Smooth muscle cell (in vitro differentiated cells): ENCODE data around the gene SH3TC2. TPM values are rescaled to one million over a fixed set of nuclear protein-coding genes. Genes with fewer than 3 reads are reported as not detected.

Source experiments
- DNase-seq: peaks from one replicate; lab custom pipeline; 2025; ENCODE audit not compliant: unreplicated experiment; lab: John Stamatoyannopoulos, UW
- H2AFZ ChIP-seq: fragments of 200-600 bp; sonication (generic); 2 replicates; pipeline ENCODE4 v1.6.0; 2016; ENCODE audit warnings: antibody characterized with exemption, low read depth, mild to moderate bottlenecking
- H3F3A ChIP-seq: fragments of 200-600 bp; sonication (generic); 2 replicates; pipeline ENCODE4 v1.6.0; 2017; ENCODE audit warnings: antibody characterized with exemption, low read depth
- H3K27ac ChIP-seq: fragments of 200-600 bp; sonication (generic); 2 replicates; pipeline ENCODE4 v1.5.1; 2016; ENCODE audit warnings: low read depth, mild to moderate bottlenecking
- H3K27me3 ChIP-seq: fragments of 200-600 bp; sonication (generic); 2 replicates; pipeline ENCODE4 v1.6.1; 2016; ENCODE audit warnings: low read depth, mild to moderate bottlenecking
- H3K36me3 ChIP-seq: fragments of 200-600 bp; sonication (generic); 2 replicates; pipeline ENCODE4 v1.5.1; 2016; ENCODE audit warnings: low read depth
- H3K4me1 ChIP-seq: fragments of 200-600 bp; sonication (generic); 2 replicates; pipeline ENCODE4 v1.5.1; 2016; ENCODE audit warnings: low read depth
- H3K4me2 ChIP-seq: fragments of 200-600 bp; sonication (generic); 2 replicates; pipeline ENCODE4 v1.6.0; 2016; ENCODE audit warnings: mild to moderate bottlenecking
- H3K4me3 ChIP-seq: fragments of 200-600 bp; sonication (generic); 2 replicates; pipeline ENCODE4 v1.5.1; 2016; ENCODE audit warnings: mild to moderate bottlenecking
- H3K79me2 ChIP-seq: fragments of 200-600 bp; sonication (generic); 2 replicates; pipeline ENCODE4 v1.6.0; 2016; ENCODE audit warnings: low read depth, mild to moderate bottlenecking
- H3K9ac ChIP-seq: fragments of 200-600 bp; sonication (generic); 2 replicates; pipeline ENCODE4 v1.6.0; 2016; ENCODE audit warnings: low read depth
- H3K9me3 ChIP-seq: fragments of 200-600 bp; sonication (generic); replicated peaks from 2 replicates; pipeline ENCODE4 v1.5.1; 2016; ENCODE audit warnings: low read depth
- H4K20me1 ChIP-seq: fragments of 200-600 bp; sonication (generic); 2 replicates; pipeline ENCODE4 v1.6.0; 2016; ENCODE audit warnings: low read depth
- WGBS: methylation state at CpG from one replicate; pipeline ENCODE4 v1.1.7; 2016; ENCODE audit warnings: low lambda C conversion rate; 5-methylcytosine and 5-hydroxymethylcytosine counted together
- polyA plus RNA-seq: library from polyadenylated mRNA; unstranded; fragments of >200 nt; fragmentation: Nextera tagmentation; extraction: Ambion mirVana; gene quantifications from 2 replicates; pipeline ENCODE4 v1.2.1, GENCODE V29; 2016
- total RNA-seq: library from RNA; depleted of rRNA; stranded (reverse); fragments of >200 nt; gene quantifications from 2 replicates; pipeline ENCODE4 v1.2.3, GENCODE V29; 2014
- TF ChIP-seq, protein P1 (sequence below): fragments of 200-600 bp; sonication (generic); IDR thresholded peaks from 2 replicates; pipeline ENCODE4 v1.5.1; 2017; ENCODE audit warnings: borderline replicate concordance, mild to moderate bottlenecking, antibody characterized with exemption; ENCODE audit not compliant: insufficient read depth, poor library complexity, severe bottlenecking

SH3TC2 gene
- total and polyA plus RNA-seq, 2 experiments from 2014 or later: 0.31 to 0.46 TPM

DNA sequence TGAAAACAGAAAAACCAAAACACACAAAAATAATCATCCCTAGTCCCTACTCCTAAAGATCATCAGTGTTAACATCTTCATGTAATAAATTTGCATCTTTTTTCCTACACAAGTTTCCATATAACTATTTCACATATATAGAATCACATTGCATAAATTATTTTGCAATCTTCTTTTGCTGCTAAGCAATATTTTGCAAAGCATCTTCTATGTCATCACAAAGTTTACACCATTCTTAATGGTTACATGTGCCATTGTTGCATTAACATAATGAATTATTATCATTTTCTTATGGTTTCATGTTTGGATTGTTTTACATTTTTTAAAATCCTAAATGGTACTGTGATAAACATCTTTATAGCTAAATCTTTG lies 17.8 kb downstream of the SH3TC2 start:
- no peak for DNase-seq
- no peaks in the 10 kb centered on the region for H3K9me3 ChIP-seq
- no peaks in the 10 kb centered on the region for H4K20me1 ChIP-seq
- H3K4me2 ChIP-seq: no peak overlapping the region
- H2AFZ ChIP-seq: no peak overlapping the region
- H3K36me3 ChIP-seq: no peaks in the 10 kb centered on the region
- H3K4me1 ChIP-seq: no peaks in the 10 kb centered on the region
- TF ChIP-seq, protein P1, sequence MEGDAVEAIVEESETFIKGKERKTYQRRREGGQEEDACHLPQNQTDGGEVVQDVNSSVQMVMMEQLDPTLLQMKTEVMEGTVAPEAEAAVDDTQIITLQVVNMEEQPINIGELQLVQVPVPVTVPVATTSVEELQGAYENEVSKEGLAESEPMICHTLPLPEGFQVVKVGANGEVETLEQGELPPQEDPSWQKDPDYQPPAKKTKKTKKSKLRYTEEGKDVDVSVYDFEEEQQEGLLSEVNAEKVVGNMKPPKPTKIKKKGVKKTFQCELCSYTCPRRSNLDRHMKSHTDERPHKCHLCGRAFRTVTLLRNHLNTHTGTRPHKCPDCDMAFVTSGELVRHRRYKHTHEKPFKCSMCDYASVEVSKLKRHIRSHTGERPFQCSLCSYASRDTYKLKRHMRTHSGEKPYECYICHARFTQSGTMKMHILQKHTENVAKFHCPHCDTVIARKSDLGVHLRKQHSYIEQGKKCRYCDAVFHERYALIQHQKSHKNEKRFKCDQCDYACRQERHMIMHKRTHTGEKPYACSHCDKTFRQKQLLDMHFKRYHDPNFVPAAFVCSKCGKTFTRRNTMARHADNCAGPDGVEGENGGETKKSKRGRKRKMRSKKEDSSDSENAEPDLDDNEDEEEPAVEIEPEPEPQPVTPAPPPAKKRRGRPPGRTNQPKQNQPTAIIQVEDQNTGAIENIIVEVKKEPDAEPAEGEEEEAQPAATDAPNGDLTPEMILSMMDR: no peak
- H3K27ac ChIP-seq: no peak overlapping the region
- H3K4me3 ChIP-seq: no peak overlapping the region
- no peaks in the 10 kb centered on the region for H3K79me2 ChIP-seq
- H3F3A ChIP-seq: no peaks in the 10 kb centered on the region
- no peaks in the 10 kb centered on the region for H3K27me3 ChIP-seq
- H3K9ac ChIP-seq: no peak overlapping the region

DNA sequence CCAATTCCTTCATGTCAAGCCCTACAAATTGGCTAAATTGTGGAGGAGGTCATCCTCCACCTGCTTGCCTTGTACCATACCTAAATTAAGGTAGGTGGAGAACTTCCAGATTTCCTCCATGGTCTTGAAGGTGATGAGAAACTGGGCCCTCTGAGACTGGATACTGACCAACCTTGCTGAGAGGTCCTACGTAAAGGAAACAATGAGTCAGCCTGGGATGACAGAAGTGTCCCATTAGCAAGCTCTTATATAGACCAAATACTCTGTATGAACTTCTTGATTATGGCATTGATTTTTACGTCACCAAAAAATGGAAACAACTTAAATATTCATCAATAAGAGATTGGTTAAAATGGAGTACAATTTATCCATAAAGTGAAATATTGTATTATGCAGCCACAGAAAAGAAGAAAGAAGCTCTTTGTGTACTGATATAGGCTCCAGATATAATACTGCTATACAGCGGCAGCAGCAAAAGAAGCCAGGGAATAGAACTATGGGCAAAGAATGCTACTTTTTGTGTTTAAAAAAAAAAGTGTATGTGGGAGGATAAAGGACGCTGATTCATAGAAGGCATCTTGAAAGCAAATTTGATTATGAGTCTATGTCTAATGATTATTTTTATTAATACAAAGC lies 18.3 kb downstream of the SH3TC2 start:
- WGBS: 90% methylated on average over 4 of the region's 4 CpGs

DNA sequence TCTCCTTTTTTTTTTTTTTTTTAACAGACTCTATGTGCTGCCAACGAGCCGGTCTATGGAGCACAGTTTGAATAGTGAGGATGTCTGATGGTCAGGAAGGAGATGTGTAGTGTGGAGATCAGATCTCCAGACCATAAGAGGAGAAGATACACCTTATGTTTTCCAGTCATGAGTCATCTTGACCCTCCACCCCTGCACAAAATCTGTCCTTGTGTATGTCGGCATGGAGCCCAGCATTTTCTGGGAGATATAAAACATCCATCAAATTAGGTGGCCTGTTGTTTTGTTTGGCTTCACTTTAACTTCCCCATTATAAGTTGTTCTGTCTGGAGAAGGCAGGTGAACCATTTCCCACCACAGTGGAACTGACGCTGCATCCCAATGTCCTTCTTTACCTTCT lies 19.2 kb downstream of the SH3TC2 start:
- H3K4me1 ChIP-seq: no peaks in the 10 kb centered on the region
- no peaks in the 10 kb centered on the region for H3K36me3 ChIP-seq
- H3K9ac ChIP-seq: no peak overlapping the region
- H3K4me2 ChIP-seq: no peak overlapping the region
- H3K9me3 ChIP-seq: no peaks in the 10 kb centered on the region
- DNase-seq: no peak
- no peak overlapping the region for H2AFZ ChIP-seq
- H3K27me3 ChIP-seq: no peaks in the 10 kb centered on the region
- no peaks in the 10 kb centered on the region for H4K20me1 ChIP-seq
- no peak overlapping the region for H3K27ac ChIP-seq
- no peaks in the 10 kb centered on the region for H3F3A ChIP-seq
- no peaks in the 10 kb centered on the region for H3K79me2 ChIP-seq
- no peak overlapping the region for H3K4me3 ChIP-seq
- WGBS: 97% methylated on average over 4 of the region's 4 CpGs
- TF ChIP-seq, protein P1: no peak

More for the DNA sequence above, 18.3 kb downstream of the SH3TC2 start:
- no peaks in the 10 kb centered on the region for H3K79me2 ChIP-seq
- no peaks in the 10 kb centered on the region for H3K27me3 ChIP-seq
- no peak overlapping the region for H2AFZ ChIP-seq
- H3K9ac ChIP-seq: no peak overlapping the region
- no peaks in the 10 kb centered on the region for H3K4me1 ChIP-seq
- no peak overlapping the region for H3K4me2 ChIP-seq
- H4K20me1 ChIP-seq: no peaks in the 10 kb centered on the region
- TF ChIP-seq, protein P1: no peak
- no peak overlapping the region for H3K4me3 ChIP-seq
- H3K9me3 ChIP-seq: no peaks in the 10 kb centered on the region
- no peaks in the 10 kb centered on the region for H3F3A ChIP-seq
- H3K36me3 ChIP-seq: no peaks in the 10 kb centered on the region
- no peak overlapping the region for H3K27ac ChIP-seq
- DNase-seq: no peak

DNA sequence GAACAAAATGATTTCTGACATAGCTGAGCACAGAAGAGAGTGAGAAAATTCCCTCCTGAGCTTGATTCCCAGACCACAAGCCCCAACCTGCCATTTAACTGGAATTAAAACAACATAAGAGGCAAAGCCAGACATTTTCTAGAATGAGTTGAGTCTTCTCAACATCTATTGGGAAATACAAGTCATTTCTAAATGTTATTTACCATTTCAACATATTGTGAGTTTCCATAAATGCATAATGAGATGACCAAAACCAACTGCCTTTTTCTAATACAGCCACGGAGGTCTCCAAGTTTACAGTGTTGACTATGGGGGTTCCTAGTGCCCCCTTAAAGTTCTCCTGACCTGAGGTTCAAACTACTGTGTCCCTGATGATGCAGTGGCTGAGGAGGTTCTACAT lies 20.0 kb downstream of the SH3TC2 start:
- Histone ChIP-seq H2AFZ (no peak overlapping the region), H3K9ac (no peak overlapping the region), H3K79me2 (no peaks in the 10 kb centered on the region), H3K9me3 (no peaks in the 10 kb centered on the region), H3K36me3 (no peaks in the 10 kb centered on the region), H3K27ac (no peak overlapping the region), H3K4me3 (no peak overlapping the region), H3K27me3 (no peaks in the 10 kb centered on the region), H3K4me2 (no peak overlapping the region), H3K4me1 (no peaks in the 10 kb centered on the region), H4K20me1 (no peaks in the 10 kb centered on the region), H3F3A (no peaks in the 10 kb centered on the region)
- TF ChIP-seq, protein P1: no peak
- DNase-seq: no peak
- 89% methylated on average over 1 of the region's 1 CpG for WGBS
